CD14-positive monocyte (primary cell): ENCODE measurements around the gene TSHZ1. TPM values are rescaled to one million over a fixed set of nuclear protein-coding genes. Genes with fewer than 3 reads are reported as not detected.
A peak's percentile ranks its signal among the peaks of the same experiment; 100 is the strongest.

Source experiments
- DNase-seq, 3 donors: peaks; one replicate each; pipeline ENCODE4 v3.0.0-alpha.2; 2011 to 2022
- H2AFZ ChIP-seq: 2 replicates; pipeline ENCODE4 v1.6.0; 2012; ENCODE audit warnings: mild to moderate bottlenecking, low read depth, low read length, inconsistent platforms; ENCODE audit not compliant: insufficient read depth, poor library complexity, severe bottlenecking
- H3K27ac ChIP-seq, 2 donors: 1 replicate in 1 of 2; 2 replicates in 1 of 2; pipeline ENCODE4 v1.5.1; 2012 to 2013; ENCODE audit warnings: low read length in 2 of 2, control low read depth in 1 of 2, inconsistent platforms in 1 of 2, low read depth in 1 of 2, mild to moderate bottlenecking in 1 of 2
- H3K27me3 ChIP-seq, 2 donors: one replicate each; pipeline versions ENCODE4 v1.6.0 to v1.6.1; 2011 to 2013; ENCODE audit warnings: low read length in 2 of 2; ENCODE audit not compliant: control insufficient read depth in 2 of 2, insufficient read depth in 2 of 2
- H3K36me3 ChIP-seq, 2 donors: replicated peaks in 1 of 2; 1 replicate in 1 of 2; 2 replicates in 1 of 2; pipeline versions ENCODE4 v1.5.1 to v1.6.1; 2012 to 2013; ENCODE audit warnings: low read length in 2 of 2, control low read depth in 1 of 2, inconsistent platforms in 1 of 2, mild to moderate bottlenecking in 1 of 2; ENCODE audit not compliant: insufficient read depth in 2 of 2, control insufficient read depth in 1 of 2
- H3K4me1 ChIP-seq, 2 donors: 1 replicate in 1 of 2; 2 replicates in 1 of 2; pipeline versions ENCODE4 v1.5.1 to v1.6.1; 2012 to 2013; ENCODE audit warnings: low read length in 2 of 2, control low read depth in 1 of 2, inconsistent platforms in 1 of 2, mild to moderate bottlenecking in 1 of 2, moderate library complexity in 1 of 2; ENCODE audit not compliant: insufficient read depth in 2 of 2, control insufficient read depth in 1 of 2
- H3K4me2 ChIP-seq: replicated peaks from 2 replicates; pipeline ENCODE3; 2012; ENCODE audit warnings: low read length, moderate library complexity, mild to moderate bottlenecking; ENCODE audit not compliant: poor library complexity, severe bottlenecking; ENCODE audit errors: extremely low read depth
- H3K4me3 ChIP-seq, 3 experiments: fragments of 200-600 bp in 1 of 3; sonication (generic) in 1 of 3; replicated peaks in 1 of 3; 1 replicate in 2 of 3; 2 replicates in 1 of 3; pipeline ENCODE4 v1.5.1; 2011 to 2013; ENCODE audit warnings: low read length in 3 of 3, mild to moderate bottlenecking in 3 of 3, control low read depth in 2 of 3, low read depth in 2 of 3, inconsistent platforms in 1 of 3, moderate library complexity in 1 of 3
- H3K79me2 ChIP-seq: 2 replicates; pipeline ENCODE4 v1.6.0; 2012; ENCODE audit warnings: mild to moderate bottlenecking, control low read depth, inconsistent platforms, low read length, moderate library complexity; ENCODE audit not compliant: insufficient read depth
- H3K9ac ChIP-seq: 2 replicates; pipeline ENCODE4 v1.6.0; 2017; ENCODE audit warnings: low read length, mild to moderate bottlenecking; ENCODE audit not compliant: insufficient read depth, poor library complexity, severe bottlenecking
- H3K9me3 ChIP-seq, 2 donors: replicated peaks in 1 of 2; 1 replicate in 1 of 2; 2 replicates in 1 of 2; pipeline versions ENCODE4 v1.5.1 to v1.6.1; 2012 to 2013; ENCODE audit warnings: low read length in 2 of 2, control low read depth in 1 of 2; ENCODE audit not compliant: control insufficient read depth in 1 of 2, insufficient read depth in 1 of 2
- H4K20me1 ChIP-seq: 2 replicates; pipeline ENCODE4 v1.6.0; 2012; ENCODE audit warnings: mild to moderate bottlenecking, low read length, control low read depth, moderate library complexity; ENCODE audit not compliant: insufficient read depth
- H3K27ac Mint-ChIP-seq, 7 donors: one replicate each; pipeline ENCODE4 v1.8.0; 2020; ENCODE audit warnings: mild to moderate bottlenecking in 7 of 7, mixed read lengths in 7 of 7, moderate library complexity in 6 of 7, inconsistent platforms in 2 of 7
- H3K27me3 Mint-ChIP-seq, 3 donors: one replicate each; pipeline ENCODE4 v1.8.0; 2021 to 2022; ENCODE audit warnings: low read depth in 3 of 3, mild to moderate bottlenecking in 3 of 3, mixed read lengths in 3 of 3, moderate library complexity in 3 of 3, inconsistent platforms in 1 of 3
- H3K36me3 Mint-ChIP-seq, 2 donors: one replicate each; pipeline ENCODE4 v1.8.0; 2020; ENCODE audit warnings: mixed read lengths in 2 of 2, inconsistent platforms in 1 of 2, mild to moderate bottlenecking in 1 of 2
- H3K4me1 Mint-ChIP-seq: one replicate; pipeline ENCODE4 v1.8.0; 2020; ENCODE audit warnings: mild to moderate bottlenecking, mixed read lengths
- H3K4me3 Mint-ChIP-seq, 2 donors: one replicate each; pipeline ENCODE4 v1.8.0; 2020; ENCODE audit warnings: mild to moderate bottlenecking in 2 of 2, mixed read lengths in 2 of 2, moderate library complexity in 1 of 2
- H3K9me3 Mint-ChIP-seq, 7 donors: one replicate each; pipeline ENCODE4 v1.8.0; 2020 to 2022; ENCODE audit warnings: mixed read lengths in 7 of 7, mild to moderate bottlenecking in 6 of 7, moderate library complexity in 6 of 7, inconsistent platforms in 2 of 7
- WGBS: methylation state at CpG from one replicate; pipeline ENCODE4 v1.1.5; 2013; ENCODE audit warnings: missing lambda C conversion rate; ENCODE audit not compliant: insufficient coverage; 5-methylcytosine and 5-hydroxymethylcytosine counted together
- intact Hi-C, 2 donors: fragments of 100-400 bp; cut with micrococcal nuclease; formaldehyde crosslinking; loops; one replicate each; pipeline versions ENCODE4 v1.15.0 to v1.15.1; 2023
- polyA plus RNA-seq, 3 donors: library from polyadenylated mRNA; depleted of rRNA in 1 of 3; unstranded in 2 of 3; stranded (reverse) in 1 of 3; fragments of 300-500 nt in 2 of 3; fragments of >200 nt in 1 of 3; fragmentation: Illumina TruSeq in 2 of 3; gene quantifications; 1 replicate in 2 of 3; 2 replicates in 1 of 3; pipeline ENCODE4 v1.2.3, GENCODE V29; 2012 to 2021
- TF ChIP-seq, protein P1 (sequence below): fragments of 200-600 bp; IDR thresholded peaks from one replicate; pipeline ENCODE4 v1.8.0; 2022; ENCODE audit warnings: antibody characterized with exemption, mild to moderate bottlenecking

The TSHZ1 gene
- polyA plus RNA-seq, 3 donors = 0.76 to 3.3 (median 1.4) TPM

DNA sequence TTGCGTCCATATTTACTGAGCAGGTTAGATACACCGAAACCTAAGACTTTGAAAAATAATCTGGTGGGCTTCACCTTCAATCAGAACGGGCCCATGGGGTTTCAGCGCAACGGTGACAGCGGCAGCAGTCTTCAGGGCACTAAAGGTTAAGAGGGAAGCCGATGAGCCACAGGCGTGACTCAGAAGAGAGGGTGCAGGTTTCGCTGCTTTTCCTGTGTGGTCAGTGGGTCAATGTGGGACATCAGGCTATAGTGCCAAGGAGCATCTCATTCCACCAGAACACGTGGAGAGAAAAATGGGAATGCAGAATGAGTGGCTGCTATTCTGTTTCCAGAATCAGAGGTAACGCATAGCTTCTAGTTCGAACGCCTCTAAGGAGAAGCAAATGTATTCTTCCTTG lies 10.5 kb upstream of the TSHZ1 start:
- H3K36me3 Mint-ChIP-seq = peaks cover 42 to 45% of the 10 kb centered on the region in 2 donors
- H3K9me3 Mint-ChIP-seq = peaks cover 0 to 3% (median 0%) of the 10 kb centered on the region in 7 donors

DNA sequence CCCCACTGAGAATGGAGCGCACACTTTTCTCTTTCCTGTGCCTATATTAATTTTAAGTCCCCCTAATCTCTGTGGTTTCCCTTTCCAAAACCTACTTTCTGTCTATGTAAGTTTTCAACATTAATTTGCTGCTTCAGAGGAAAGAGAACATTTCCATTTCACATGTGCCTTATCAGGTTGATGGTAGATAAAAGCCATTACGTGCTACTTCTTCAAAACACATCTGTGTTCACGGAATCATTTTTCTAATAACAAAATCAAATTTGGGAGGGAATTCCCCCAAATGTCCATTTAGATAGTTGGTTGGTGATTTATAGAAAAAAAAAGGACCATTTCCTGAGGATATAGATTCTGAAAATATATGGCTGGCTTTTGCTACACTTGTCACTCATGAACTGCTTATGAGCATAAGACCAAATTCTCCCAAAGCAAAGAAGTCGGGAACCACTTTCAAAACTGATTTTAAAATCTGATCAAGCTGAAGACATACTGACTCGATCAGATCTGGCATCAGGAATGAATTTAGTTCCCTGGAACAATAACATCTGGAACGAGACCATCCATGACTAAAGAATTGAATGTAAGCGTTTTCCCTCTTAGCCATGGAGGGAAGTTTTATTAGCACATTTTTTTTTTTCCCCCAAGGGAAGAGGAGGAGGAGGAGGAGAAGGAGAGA lies 9.9 kb upstream of the TSHZ1 start:
- peaks cover 9 to 21% of the 10 kb centered on the region in 2 donors for H3K27me3 ChIP-seq
- H3K4me2 ChIP-seq = no peak overlapping the region
- H2AFZ ChIP-seq = no peak overlapping the region
- H3K4me1 Mint-ChIP-seq = peaks cover 12% of the 10 kb centered on the region
- H3K4me1 ChIP-seq = peaks cover 17 to 20% of the 10 kb centered on the region in 2 donors
- no peak overlapping the region for H3K4me3 ChIP-seq
- peaks cover 85% of the 10 kb centered on the region for H4K20me1 ChIP-seq
- H3K9ac ChIP-seq = no peak overlapping the region
- intact Hi-C loops = loop anchor here (10.0 kb wide), 2 partner anchors 126 to 136 kb away; no protein-coding TSS in a partner anchor
- TF ChIP-seq, protein P1, sequence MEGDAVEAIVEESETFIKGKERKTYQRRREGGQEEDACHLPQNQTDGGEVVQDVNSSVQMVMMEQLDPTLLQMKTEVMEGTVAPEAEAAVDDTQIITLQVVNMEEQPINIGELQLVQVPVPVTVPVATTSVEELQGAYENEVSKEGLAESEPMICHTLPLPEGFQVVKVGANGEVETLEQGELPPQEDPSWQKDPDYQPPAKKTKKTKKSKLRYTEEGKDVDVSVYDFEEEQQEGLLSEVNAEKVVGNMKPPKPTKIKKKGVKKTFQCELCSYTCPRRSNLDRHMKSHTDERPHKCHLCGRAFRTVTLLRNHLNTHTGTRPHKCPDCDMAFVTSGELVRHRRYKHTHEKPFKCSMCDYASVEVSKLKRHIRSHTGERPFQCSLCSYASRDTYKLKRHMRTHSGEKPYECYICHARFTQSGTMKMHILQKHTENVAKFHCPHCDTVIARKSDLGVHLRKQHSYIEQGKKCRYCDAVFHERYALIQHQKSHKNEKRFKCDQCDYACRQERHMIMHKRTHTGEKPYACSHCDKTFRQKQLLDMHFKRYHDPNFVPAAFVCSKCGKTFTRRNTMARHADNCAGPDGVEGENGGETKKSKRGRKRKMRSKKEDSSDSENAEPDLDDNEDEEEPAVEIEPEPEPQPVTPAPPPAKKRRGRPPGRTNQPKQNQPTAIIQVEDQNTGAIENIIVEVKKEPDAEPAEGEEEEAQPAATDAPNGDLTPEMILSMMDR = no peak
- peaks cover 36% of the 10 kb centered on the region for H3K79me2 ChIP-seq
- peak overlapping the region in 1 of 7 donors; percentile 83 for H3K27ac Mint-ChIP-seq
- H3K27me3 Mint-ChIP-seq = peaks cover 2 to 22% (median 16%) of the 10 kb centered on the region in 3 donors
- no peak overlapping the region for H3K27ac ChIP-seq
- 86% methylated on average over 2 of the region's 7 CpGs for WGBS
- H3K4me3 Mint-ChIP-seq = no peak overlapping the region
- H3K9me3 ChIP-seq = no peaks in the 10 kb centered on the region
- H3K36me3 Mint-ChIP-seq = peaks cover 45 to 50% of the 10 kb centered on the region in 2 donors
- peaks cover 22 to 31% of the 10 kb centered on the region in 2 donors for H3K36me3 ChIP-seq
- no peak for DNase-seq
- H3K9me3 Mint-ChIP-seq = peaks cover 0 to 1% (median 0%) of the 10 kb centered on the region in 7 donors

More for the DNA sequence above, 10.5 kb upstream of the TSHZ1 start:
- no peaks in the 10 kb centered on the region for H3K9me3 ChIP-seq
- H3K79me2 ChIP-seq = peaks cover 29% of the 10 kb centered on the region
- H4K20me1 ChIP-seq = peaks cover 84% of the 10 kb centered on the region
- H3K9ac ChIP-seq = no peak overlapping the region
- intact Hi-C loops = loop anchor here (10.0 kb wide), 2 partner anchors 125 to 135 kb away; no protein-coding TSS in a partner anchor
- peak overlapping the region in 1 of 7 donors; percentile 3 for H3K27ac Mint-ChIP-seq
- peaks cover 6% of the 10 kb centered on the region for H3K4me1 Mint-ChIP-seq
- 96% methylated on average over 11 of the region's 13 CpGs for WGBS
- H3K4me2 ChIP-seq = no peak overlapping the region
- peaks cover 0 to 15% (median 10%) of the 10 kb centered on the region in 3 donors for H3K27me3 Mint-ChIP-seq
- peaks cover 10 to 13% of the 10 kb centered on the region in 2 donors for H3K4me1 ChIP-seq
- H3K27me3 ChIP-seq = peaks cover 2 to 14% of the 10 kb centered on the region in 2 donors
- no peak overlapping the region for H3K4me3 ChIP-seq
- no peak overlapping the region for H3K4me3 Mint-ChIP-seq
- TF ChIP-seq, protein P1 = no peak
- H2AFZ ChIP-seq = no peak overlapping the region
- peaks cover 22 to 31% of the 10 kb centered on the region in 2 donors for H3K36me3 ChIP-seq
- H3K27ac ChIP-seq = no peak overlapping the region
- no peak for DNase-seq
